Fibroblast of lung (primary cell): ENCODE measurements around the gene ANKRD27. TPM values are rescaled to one million over a fixed set of nuclear protein-coding genes. Genes with fewer than 3 reads are reported as not detected.

Source experiments
- DNase-seq, 2 donors: peaks; one replicate each; pipeline versions ENCODE4 v3.0.0 to v3.0.0-alpha.2; 2010; ENCODE audit warnings: low read depth in 2 of 2
- H2AFZ ChIP-seq: 2 replicates; pipeline ENCODE4 v1.5.1; 2012; ENCODE audit warnings: low read length, control low read depth, inconsistent platforms
- H3K27ac ChIP-seq: 2 replicates; pipeline ENCODE4 v1.5.1; 2011; ENCODE audit warnings: low read length, control low read depth; ENCODE audit not compliant: insufficient read depth
- H3K27me3 ChIP-seq: 2 replicates; pipeline ENCODE4 v1.5.1; 2011; ENCODE audit warnings: mild to moderate bottlenecking, low read length; ENCODE audit not compliant: control insufficient read depth, insufficient read depth
- H3K36me3 ChIP-seq: 2 replicates; pipeline ENCODE4 v1.5.1; 2011; ENCODE audit warnings: low read length; ENCODE audit not compliant: control insufficient read depth, insufficient read depth
- H3K4me1 ChIP-seq: 2 replicates; pipeline ENCODE4 v1.5.1; 2011; ENCODE audit warnings: low read length; ENCODE audit not compliant: control insufficient read depth, insufficient read depth; ENCODE audit errors: extremely low read depth
- H3K4me2 ChIP-seq: 2 replicates; pipeline ENCODE4 v1.5.1; 2011; ENCODE audit warnings: low read length, control low read depth; ENCODE audit not compliant: insufficient read depth; ENCODE audit errors: extremely low read depth
- H3K4me3 ChIP-seq, 4 experiments: fragments of 200-600 bp in 1 of 4; sonication (generic) in 1 of 4; replicated peaks in 1 of 4; 2 replicates each; pipeline ENCODE4 v1.5.1; 2011 to 2016; ENCODE audit warnings: low read length in 4 of 4, low read depth in 3 of 4, mild to moderate bottlenecking in 3 of 4, control low read depth in 2 of 4, inconsistent platforms in 1 of 4, mixed read lengths in 1 of 4; ENCODE audit not compliant: insufficient read depth in 1 of 4; ENCODE audit errors: control extremely low read depth in 1 of 4
- H3K79me2 ChIP-seq: 2 replicates; pipeline ENCODE4 v1.5.1; 2012; ENCODE audit warnings: mild to moderate bottlenecking, low read length, inconsistent platforms; ENCODE audit not compliant: control insufficient read depth, insufficient read depth
- H3K9ac ChIP-seq: 2 replicates; pipeline ENCODE4 v1.5.1; 2011; ENCODE audit warnings: mild to moderate bottlenecking, low read length, control low read depth; ENCODE audit not compliant: insufficient read depth
- H3K9me3 ChIP-seq: 2 replicates; pipeline ENCODE4 v1.5.1; 2012; ENCODE audit warnings: low read depth, low read length; ENCODE audit not compliant: control insufficient read depth, insufficient read depth
- H4K20me1 ChIP-seq: 2 replicates; pipeline ENCODE4 v1.5.1; 2011; ENCODE audit warnings: low read length; ENCODE audit not compliant: control insufficient read depth, insufficient read depth; ENCODE audit errors: extremely low read depth
- EZH2 ChIP-seq: IDR thresholded peaks from 2 replicates; pipeline ENCODE4 v1.5.1; 2012; ENCODE audit warnings: low read length, control low read depth, mild to moderate bottlenecking; ENCODE audit errors: missing control alignments
- polyA plus RNA-seq, 2 donors: library from polyadenylated mRNA; depleted of rRNA in 1 of 2; stranded (reverse) in 1 of 2; unstranded in 1 of 2; fragments of >200 nt; gene quantifications; 2 replicates each; pipeline ENCODE4 v1.2.1, GENCODE V29; 2011 to 2012; ENCODE audit warnings: missing spikeins in 1 of 2
- total RNA-seq: library from RNA; depleted of rRNA; stranded (reverse); fragments of >200 nt; gene quantifications from 2 replicates; pipeline ENCODE4 v1.2.1, GENCODE V29; 2014
- TF ChIP-seq, protein P1 (sequence below), 2 donors: IDR thresholded peaks in 1 of 2; conservative IDR thresholded peaks in 1 of 2; 1 replicate in 1 of 2; 2 replicates in 1 of 2; pipeline ENCODE4 v1.5.1; 2011 to 2012; ENCODE audit warnings: low read length in 2 of 2, control low read depth in 1 of 2, inconsistent platforms in 1 of 2, low read depth in 1 of 2, mild to moderate bottlenecking in 1 of 2

The ANKRD27 gene
- total and polyA plus RNA-seq, 2 donors (not counting 1 experiment from before 2014, with no cell fraction given), result 29.7 to 38.3 TPM

DNA sequence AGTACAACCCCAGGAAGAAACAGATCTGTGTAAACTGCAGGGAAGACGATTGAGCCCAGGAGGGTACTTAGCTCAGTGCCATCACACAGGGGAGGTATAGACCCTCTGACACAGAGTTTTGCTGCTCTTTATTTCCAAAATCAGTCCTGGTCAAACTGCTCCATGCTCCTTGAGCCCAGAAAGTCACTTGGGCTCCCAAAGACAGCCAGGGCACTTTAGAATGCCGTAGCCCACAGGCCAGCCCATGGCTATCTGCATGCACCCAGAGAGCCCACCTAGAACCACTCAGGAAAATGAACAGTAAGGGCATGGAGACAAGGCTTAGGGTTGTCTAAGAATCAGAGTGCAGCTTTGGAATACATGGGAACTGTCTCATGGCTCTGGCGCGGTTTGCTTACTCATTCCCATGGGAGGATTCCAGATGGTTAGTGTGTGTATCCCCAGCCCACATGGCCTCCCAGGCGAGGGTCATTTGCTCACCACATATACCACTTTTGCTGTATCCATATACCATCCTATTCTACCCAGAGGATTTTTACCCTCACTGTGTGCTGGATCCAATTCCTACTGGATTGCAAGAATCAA lies 108.6 kb downstream of the ANKRD27 start:
- no peak for TF ChIP-seq EZH2
- TF ChIP-seq, protein P1, sequence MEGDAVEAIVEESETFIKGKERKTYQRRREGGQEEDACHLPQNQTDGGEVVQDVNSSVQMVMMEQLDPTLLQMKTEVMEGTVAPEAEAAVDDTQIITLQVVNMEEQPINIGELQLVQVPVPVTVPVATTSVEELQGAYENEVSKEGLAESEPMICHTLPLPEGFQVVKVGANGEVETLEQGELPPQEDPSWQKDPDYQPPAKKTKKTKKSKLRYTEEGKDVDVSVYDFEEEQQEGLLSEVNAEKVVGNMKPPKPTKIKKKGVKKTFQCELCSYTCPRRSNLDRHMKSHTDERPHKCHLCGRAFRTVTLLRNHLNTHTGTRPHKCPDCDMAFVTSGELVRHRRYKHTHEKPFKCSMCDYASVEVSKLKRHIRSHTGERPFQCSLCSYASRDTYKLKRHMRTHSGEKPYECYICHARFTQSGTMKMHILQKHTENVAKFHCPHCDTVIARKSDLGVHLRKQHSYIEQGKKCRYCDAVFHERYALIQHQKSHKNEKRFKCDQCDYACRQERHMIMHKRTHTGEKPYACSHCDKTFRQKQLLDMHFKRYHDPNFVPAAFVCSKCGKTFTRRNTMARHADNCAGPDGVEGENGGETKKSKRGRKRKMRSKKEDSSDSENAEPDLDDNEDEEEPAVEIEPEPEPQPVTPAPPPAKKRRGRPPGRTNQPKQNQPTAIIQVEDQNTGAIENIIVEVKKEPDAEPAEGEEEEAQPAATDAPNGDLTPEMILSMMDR (conservative IDR thresholded peaks at IDR 0.05 in 1 of 2, IDR thresholded peaks at IDR 0.05 in 1 of 2; ENCODE audit: low read depth in 1 of 2, low read length in 2 of 2), result no peak
- Histone ChIP-seq H3K27me3 (no peaks in the 10 kb centered on the region), H2AFZ (no peak overlapping the region), H3K36me3 (no peaks in the 10 kb centered on the region), H3K4me3 (no peak overlapping the region), H3K4me1 (no peaks in the 10 kb centered on the region), H3K9ac (no peak overlapping the region), H4K20me1 (no peaks in the 10 kb centered on the region), H3K4me2 (no peak overlapping the region), H3K9me3 (no peaks in the 10 kb centered on the region), H3K79me2 (no peaks in the 10 kb centered on the region), H3K27ac (no peak overlapping the region)
- peak in 1 of 2 donors; percentile 12 for DNase-seq

DNA sequence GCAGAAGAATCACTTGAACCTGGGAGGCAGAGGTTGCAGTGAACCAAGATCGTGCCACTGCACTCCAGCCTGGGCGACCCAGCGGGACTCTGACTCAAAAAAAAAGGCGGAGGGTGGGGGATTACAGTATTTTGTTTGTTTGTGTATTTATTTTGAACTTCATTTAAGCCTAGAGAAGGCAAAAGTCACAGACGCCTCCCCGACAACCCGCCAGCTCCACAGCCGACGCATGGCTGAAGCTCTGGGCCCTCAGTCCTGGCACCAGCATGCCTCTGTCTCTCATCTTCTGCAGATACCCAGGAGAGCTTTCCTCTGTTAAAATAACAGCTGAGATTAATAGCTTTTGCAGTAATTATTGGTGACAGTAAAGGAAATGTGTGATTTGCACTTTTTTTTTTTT lies 111.2 kb downstream of the ANKRD27 start:
- Histone ChIP-seq H3K9ac (no peak overlapping the region), H2AFZ (no peak overlapping the region), H3K9me3 (no peaks in the 10 kb centered on the region), H3K27me3 (no peaks in the 10 kb centered on the region), H3K79me2 (no peaks in the 10 kb centered on the region), H4K20me1 (no peaks in the 10 kb centered on the region), H3K4me2 (no peak overlapping the region), H3K27ac (no peak overlapping the region), H3K4me3 (no peak overlapping the region), H3K36me3 (no peaks in the 10 kb centered on the region), H3K4me1 (no peaks in the 10 kb centered on the region)
- DNase-seq, result no peak
- TF ChIP-seq, protein P1 (conservative IDR thresholded peaks at IDR 0.05 in 1 of 2, IDR thresholded peaks at IDR 0.05 in 1 of 2; ENCODE audit: low read depth in 1 of 2, low read length in 2 of 2), result no peak
- TF ChIP-seq EZH2, result no peak

DNA sequence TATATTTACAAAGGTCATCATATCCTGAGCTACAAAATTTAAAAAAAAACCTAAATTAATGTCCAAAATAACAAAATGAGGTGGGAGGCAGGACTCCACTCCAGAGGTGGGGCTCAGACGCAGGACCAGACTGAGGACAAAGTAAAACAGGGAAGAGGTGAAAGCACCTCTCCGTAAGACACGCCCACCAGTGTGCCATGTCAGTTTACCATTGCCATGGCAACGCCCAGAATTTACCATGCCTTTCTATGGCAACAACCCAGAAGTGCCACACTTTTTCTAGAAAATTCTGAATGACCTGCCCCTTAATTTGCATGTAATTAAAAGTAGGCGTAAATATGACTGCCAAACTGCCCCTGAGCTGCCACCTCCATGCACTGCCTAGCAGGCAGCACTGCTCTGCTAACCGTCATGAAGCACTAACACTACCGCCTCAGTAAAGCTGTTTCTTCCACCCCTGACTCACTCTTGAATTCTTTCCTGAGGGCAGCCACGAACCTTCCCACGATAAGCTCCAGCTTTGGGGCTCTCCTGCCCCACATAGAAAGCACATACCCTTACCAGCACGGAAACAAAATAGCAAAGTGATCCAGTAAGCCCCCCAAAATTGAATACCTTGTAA lies 116.3 kb downstream of the ANKRD27 start:
- no peak overlapping the region for H3K9ac ChIP-seq
- no peak overlapping the region for H3K27ac ChIP-seq
- DNase-seq, result no peak

More for the DNA sequence above, 116.3 kb downstream of the ANKRD27 start:
- Histone ChIP-seq H3K27me3 (no peaks in the 10 kb centered on the region), H3K36me3 (no peaks in the 10 kb centered on the region), H3K9me3 (no peaks in the 10 kb centered on the region), H3K4me3 (no peak overlapping the region), H3K79me2 (no peaks in the 10 kb centered on the region), H3K4me1 (no peaks in the 10 kb centered on the region), H3K4me2 (no peak overlapping the region), H4K20me1 (no peaks in the 10 kb centered on the region), H2AFZ (no peak overlapping the region)
- TF ChIP-seq, protein P1 (conservative IDR thresholded peaks at IDR 0.05 in 1 of 2, IDR thresholded peaks at IDR 0.05 in 1 of 2; ENCODE audit: low read depth in 1 of 2, low read length in 2 of 2), result no peak
- no peak for TF ChIP-seq EZH2
